Muscle layer of duodenum (tissue), 2 donors: ENCODE measurements around the gene CRYBB2.
"Not testable (repeated sequence)": the region's sequence is repeated elsewhere in the genome, so short reads cannot be mapped to it uniquely, and the experiment has no call there.

Experiments
- H3K27ac ChIP-seq: one replicate; pipeline ENCODE4 v1.7.0; 2013; ENCODE audit warnings: mild to moderate bottlenecking, low read length
- H3K27me3 ChIP-seq: one replicate; pipeline ENCODE4 v1.7.0; 2013; ENCODE audit warnings: low read depth, mild to moderate bottlenecking, control low read depth, low read length
- H3K36me3 ChIP-seq, 2 donors: one replicate each; pipeline ENCODE4 v1.7.0; 2013; ENCODE audit warnings: low read length in 2 of 2, control low read depth in 1 of 2, mild to moderate bottlenecking in 1 of 2; ENCODE audit not compliant: insufficient read depth in 2 of 2, control insufficient read depth in 1 of 2
- H3K4me1 ChIP-seq, 2 donors: one replicate each; pipeline ENCODE4 v1.7.0; 2013; ENCODE audit warnings: low read length in 2 of 2, mild to moderate bottlenecking in 2 of 2, control low read depth in 1 of 2, moderate library complexity in 1 of 2; ENCODE audit not compliant: insufficient read depth in 2 of 2, control insufficient read depth in 1 of 2
- H3K4me3 ChIP-seq, 2 donors: one replicate each; pipeline ENCODE4 v1.7.0; 2013; ENCODE audit warnings: low read length in 2 of 2, low read depth in 1 of 2, mild to moderate bottlenecking in 1 of 2
- H3K9me3 ChIP-seq, 2 donors: one replicate each; pipeline ENCODE4 v1.7.0; 2013; ENCODE audit warnings: low read length in 2 of 2, control low read depth in 1 of 2, mild to moderate bottlenecking in 1 of 2; ENCODE audit not compliant: control insufficient read depth in 1 of 2
- donor health status: healthy.

Gene CRYBB2

DNA sequence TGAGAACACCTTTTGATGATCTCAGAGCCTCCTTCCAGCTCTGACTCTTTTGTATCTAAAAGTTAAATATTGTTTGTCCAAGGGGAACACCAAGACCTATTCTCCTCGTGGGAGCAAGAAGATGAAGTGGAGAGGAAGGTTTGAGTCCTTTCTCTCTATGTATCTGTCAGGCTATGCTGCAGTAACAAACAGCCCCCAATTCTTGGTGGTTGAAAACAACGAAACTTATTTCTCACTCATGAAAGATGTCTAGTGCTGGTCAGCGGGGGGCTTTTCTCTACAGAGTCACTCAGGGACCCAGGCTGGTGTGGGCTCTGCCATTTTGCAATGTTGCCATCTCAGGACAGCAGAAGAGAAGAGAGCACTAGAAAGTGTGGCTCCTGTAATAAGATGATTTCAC lies 6.2 kb upstream of the CRYBB2 start:
- no peaks in the 10 kb centered on the region for H3K27me3 ChIP-seq
- H3K4me3 ChIP-seq: no peak overlapping the region
- no peaks in the 10 kb centered on the region for H3K4me1 ChIP-seq
- H3K27ac ChIP-seq: no peak overlapping the region
- H3K9me3 ChIP-seq: peaks cover 0 to 5% of the 10 kb centered on the region in 2 donors
- H3K36me3 ChIP-seq: no peaks in the 10 kb centered on the region

DNA sequence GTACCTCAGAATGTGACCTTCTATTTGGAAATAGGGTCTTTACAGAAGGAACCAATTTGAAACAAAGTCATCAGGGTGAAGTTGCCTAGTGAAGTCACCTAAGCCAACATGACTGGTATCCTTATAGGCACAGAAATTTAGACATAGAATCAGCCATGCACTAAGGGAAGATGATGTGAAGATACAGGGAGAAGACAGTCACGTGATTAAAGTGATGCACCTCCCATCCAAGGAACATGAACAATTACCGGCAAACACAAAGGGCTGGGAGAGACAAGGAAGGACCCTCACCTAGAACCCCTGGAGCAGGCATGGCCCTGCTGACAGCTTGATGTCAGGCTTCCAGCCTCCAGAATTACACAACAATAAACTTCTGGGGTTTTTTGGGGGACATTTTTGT lies 3.2 kb upstream of the CRYBB2 start:
- Histone ChIP-seq H3K27ac (no peak overlapping the region), H3K4me3 (no peak overlapping the region), H3K27me3 (no peaks in the 10 kb centered on the region), H3K36me3 (no peaks in the 10 kb centered on the region), H3K9me3 (peaks cover 0 to 5% of the 10 kb centered on the region in 2 donors), H3K4me1 (no peaks in the 10 kb centered on the region)

DNA sequence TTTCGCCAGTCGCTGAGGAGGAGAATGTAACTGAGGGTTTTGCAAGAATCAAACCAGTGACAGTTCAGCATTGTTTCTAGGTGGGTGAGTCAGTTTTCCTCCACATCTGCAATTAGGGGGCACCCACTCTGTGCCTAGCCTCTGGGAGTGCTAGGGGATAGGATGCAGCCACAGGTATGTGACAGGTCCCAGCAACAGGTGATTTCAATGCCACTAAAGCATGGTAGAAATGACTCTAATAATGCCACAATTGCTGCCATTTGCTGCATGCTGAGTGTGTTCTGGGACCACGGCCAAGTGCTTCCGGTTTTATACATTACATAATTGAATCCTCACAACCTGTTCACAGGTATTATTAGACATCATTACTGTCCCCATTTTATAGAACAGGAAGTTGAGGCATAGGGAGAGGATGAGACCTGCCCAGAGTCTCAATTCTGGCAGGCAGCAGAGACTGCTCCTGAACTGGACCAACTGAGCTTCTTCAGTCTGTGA lies 556 bp downstream of the CRYBB2 start:
- Histone ChIP-seq H3K36me3 (no peaks in the 10 kb centered on the region), H3K27ac (no peak overlapping the region), H3K9me3 (no peaks in the 10 kb centered on the region), H3K27me3 (no peaks in the 10 kb centered on the region), H3K4me3 (no peak overlapping the region), H3K4me1 (no peaks in the 10 kb centered on the region)

DNA sequence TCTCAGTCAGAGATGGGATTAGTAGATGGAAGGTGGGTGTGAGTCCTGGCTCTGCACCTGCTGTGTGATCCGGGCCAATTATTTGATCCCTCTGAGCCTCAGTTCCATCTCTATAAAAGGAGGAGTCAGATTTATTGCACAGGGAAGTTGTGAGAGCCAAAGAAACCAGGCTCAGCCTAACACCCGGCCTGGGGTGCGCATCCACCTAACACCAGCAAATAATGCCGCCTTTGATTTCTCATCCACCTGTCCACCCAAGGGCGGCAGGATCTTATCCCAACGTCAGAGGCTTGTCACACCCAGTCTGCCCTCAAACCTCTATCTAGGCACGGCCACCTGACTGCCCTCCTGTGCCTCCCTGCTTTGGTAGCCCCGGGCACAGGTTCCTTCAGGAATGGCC lies 2.4 kb downstream of the CRYBB2 start:
- H3K27me3 ChIP-seq: no peaks in the 10 kb centered on the region
- no peaks in the 10 kb centered on the region for H3K9me3 ChIP-seq
- H3K36me3 ChIP-seq: no peaks in the 10 kb centered on the region
- H3K4me3 ChIP-seq: no peak overlapping the region
- no peaks in the 10 kb centered on the region for H3K4me1 ChIP-seq
- no peak overlapping the region for H3K27ac ChIP-seq

DNA sequence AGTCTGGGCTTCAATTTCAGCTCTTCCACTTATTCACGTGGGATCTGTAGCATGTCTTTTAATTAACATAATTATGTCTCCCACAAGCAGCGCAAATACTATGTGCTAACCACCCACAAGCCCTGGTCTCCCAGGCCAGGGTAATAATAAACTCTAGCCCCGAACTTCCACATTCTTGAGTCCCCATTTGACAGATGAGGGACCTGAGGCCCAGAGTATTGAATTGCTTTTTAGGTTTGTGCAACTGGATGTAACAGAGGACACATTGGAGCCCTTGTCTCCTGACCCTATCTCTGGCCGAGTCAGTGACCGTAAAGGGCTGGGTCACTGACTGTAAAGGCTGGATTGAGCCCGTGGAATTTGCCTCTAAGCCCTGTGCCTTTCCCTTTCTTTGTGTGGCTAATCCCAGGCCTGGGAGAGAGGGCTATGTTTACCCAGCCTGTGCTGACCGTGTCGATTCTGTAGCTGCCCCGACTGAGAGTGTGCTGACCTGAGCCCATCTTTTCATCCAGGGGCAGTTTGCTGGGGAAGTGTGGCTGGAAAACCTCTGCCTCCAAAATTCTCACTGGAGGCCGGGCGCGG lies 3.9 kb downstream of the CRYBB2 start:
- Histone ChIP-seq H3K4me3 (no peak overlapping the region), H3K36me3 (no peaks in the 10 kb centered on the region), H3K27ac (no peak overlapping the region), H3K9me3 (no peaks in the 10 kb centered on the region), H3K27me3 (no peaks in the 10 kb centered on the region), H3K4me1 (no peaks in the 10 kb centered on the region)

DNA sequence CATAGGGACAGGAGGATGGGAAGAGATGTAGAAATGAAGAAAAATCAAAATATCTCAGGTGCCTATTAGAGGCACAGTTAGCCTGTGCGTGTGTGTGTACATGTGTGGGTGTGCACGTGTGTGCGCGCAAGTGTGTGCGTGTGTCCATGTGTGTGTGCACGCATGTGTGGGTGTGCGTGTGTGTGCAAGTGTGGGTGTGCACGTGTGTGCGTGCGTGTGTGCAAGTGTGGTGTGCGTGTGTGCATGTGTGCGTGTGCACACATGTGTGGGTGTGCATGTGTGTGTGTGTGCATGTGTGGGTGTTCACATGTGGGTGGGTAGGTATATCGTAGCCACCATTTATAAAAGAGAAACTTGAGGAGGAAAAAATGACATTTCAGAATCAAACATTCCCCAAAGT lies 9.4 kb downstream of the CRYBB2 start:
- Histone ChIP-seq H3K4me3 (no peak overlapping the region), H3K27ac (no peak overlapping the region), H3K27me3 (no peaks in the 10 kb centered on the region), H3K4me1 (no peaks in the 10 kb centered on the region), H3K36me3 (no peaks in the 10 kb centered on the region), H3K9me3 (no peaks in the 10 kb centered on the region)

DNA sequence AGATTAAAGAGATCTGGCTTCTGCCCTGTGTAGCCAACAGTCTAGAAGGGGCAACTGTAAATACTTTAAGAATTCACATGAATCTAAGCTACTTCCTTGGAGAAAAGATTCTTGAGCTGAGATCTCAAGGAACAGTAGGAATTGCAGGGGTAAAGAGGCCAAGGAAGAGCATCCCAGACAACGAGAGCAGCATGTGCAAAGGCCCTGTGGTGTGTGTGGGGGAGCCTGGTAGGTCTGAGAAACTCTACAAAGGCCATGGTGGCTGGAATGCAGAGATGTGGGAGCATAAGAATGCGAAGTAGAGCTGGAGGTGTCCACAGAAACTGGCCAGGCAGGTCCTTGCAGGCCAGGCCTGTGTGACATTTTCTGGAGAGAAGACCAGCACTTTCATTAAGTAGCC lies 11.3 kb downstream of the CRYBB2 start:
- H3K9me3 ChIP-seq, H3K27me3 ChIP-seq, H3K4me1 ChIP-seq, H3K36me3 ChIP-seq, H3K4me3 ChIP-seq, H3K27ac ChIP-seq: not testable (repeated sequence)

DNA sequence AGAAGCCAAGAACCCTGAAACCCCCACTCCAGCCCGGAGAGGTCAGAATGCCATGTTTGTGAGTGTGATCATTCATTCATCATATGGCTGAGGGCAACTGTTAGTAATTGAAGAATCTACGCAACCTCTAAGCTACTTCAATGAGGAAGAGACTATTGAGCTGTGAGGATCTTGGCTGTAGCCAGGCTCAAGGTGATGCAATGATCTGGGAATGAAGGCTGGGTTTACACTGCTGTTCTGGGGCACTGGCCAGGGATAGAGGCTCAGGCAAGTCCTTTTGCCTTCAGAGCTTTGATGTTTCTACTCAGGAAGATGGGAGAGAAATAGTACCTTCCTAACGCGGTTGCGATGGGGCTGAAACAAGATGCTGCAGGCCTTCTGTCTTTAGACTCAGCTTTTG lies 12.9 kb downstream of the CRYBB2 start:
- no peaks in the 10 kb centered on the region for H3K36me3 ChIP-seq
- H3K9me3 ChIP-seq: no peaks in the 10 kb centered on the region
- H3K27me3 ChIP-seq: peaks cover 4% of the 10 kb centered on the region
- H3K4me1 ChIP-seq: no peaks in the 10 kb centered on the region
- H3K4me3 ChIP-seq: no peak overlapping the region
- H3K27ac ChIP-seq: no peak overlapping the region

DNA sequence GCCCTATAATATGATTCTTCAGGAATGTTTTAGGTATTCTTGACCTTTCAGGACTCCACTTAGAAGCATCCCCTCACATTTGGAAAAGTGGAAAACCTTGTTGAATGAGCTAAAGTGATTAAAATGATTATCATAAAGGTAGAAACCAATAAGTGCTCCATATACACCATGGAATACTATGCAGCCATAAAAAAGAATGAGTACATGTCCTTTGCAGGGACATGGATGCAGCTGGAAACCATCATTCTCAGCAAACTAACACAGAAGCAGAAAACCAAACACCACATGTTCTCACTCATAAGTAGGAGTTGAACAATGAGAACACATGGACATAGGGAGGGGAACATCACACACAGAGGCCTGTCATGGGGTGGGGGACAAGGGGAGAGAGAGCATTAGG lies 14.3 kb downstream of the CRYBB2 start:
- H3K9me3 ChIP-seq, H3K4me1 ChIP-seq, H3K27ac ChIP-seq, H3K4me3 ChIP-seq, H3K27me3 ChIP-seq, H3K36me3 ChIP-seq: not testable (repeated sequence)

DNA sequence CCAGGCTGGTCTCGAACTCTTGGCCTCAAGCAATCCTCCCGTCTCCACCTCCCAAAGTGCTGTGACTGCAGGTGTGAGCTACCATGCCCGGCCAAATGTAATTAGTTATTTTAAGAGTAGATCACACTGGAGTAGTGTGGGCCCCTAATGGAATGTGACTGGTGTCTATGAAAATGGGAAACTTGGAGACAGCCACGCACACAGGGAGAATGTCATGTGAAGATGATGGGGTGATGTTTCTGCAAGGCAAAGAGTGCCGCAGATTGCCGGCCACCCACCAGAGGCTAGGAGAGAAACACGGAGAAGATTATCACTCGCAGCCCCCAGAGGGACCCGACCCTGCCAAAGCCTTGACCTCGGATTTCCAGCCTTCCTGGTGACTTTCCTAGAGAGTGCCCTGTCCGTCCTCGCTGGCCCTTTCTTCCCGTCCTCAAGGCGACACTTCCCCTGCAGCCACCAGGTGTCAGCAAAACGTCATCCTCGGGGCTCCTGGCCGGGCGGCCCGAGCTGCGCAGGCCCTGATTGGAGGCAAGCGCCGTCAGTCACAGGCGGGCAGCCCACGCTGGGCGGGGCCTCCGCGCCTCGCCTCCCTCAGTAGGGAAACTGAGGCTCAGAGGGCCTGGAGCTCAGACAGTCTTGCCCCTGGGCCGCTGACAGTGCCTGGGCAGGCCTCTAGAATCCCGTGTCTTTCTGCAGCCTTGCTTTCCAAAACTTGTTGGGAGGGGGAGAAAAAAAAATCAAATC lies 16.3 kb downstream of the CRYBB2 start:
- H3K4me3 ChIP-seq: no peak overlapping the region
- H3K27me3 ChIP-seq: peaks cover 4% of the 10 kb centered on the region
- no peaks in the 10 kb centered on the region for H3K36me3 ChIP-seq
- H3K4me1 ChIP-seq: no peaks in the 10 kb centered on the region
- no peaks in the 10 kb centered on the region for H3K9me3 ChIP-seq
- no peak overlapping the region for H3K27ac ChIP-seq

DNA sequence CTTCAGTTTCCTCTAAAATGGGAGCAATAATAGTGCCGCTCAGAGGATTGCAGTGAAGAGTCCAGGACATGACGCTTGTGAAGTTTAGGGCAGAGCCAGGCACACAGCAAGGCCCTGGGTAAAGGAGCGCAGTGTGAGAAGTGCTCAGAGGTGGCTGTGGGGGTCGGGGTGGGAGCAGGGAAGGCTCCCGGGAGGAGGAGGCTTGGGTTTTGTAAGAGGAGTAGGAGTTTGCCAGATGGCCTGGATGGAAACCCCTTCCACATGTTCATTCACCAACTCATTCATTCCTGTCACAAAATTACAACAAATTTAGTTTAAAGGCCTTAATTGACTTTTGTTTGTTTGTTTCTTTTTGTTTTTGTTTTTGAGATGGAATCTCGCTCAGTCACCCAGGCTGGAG lies 17.0 kb downstream of the CRYBB2 start:
- H3K9me3 ChIP-seq: no peaks in the 10 kb centered on the region
- H3K4me1 ChIP-seq: no peaks in the 10 kb centered on the region
- H3K4me3 ChIP-seq: no peak overlapping the region
- H3K36me3 ChIP-seq: no peaks in the 10 kb centered on the region
- H3K27me3 ChIP-seq: peaks cover 4% of the 10 kb centered on the region
- H3K27ac ChIP-seq: no peak overlapping the region

DNA sequence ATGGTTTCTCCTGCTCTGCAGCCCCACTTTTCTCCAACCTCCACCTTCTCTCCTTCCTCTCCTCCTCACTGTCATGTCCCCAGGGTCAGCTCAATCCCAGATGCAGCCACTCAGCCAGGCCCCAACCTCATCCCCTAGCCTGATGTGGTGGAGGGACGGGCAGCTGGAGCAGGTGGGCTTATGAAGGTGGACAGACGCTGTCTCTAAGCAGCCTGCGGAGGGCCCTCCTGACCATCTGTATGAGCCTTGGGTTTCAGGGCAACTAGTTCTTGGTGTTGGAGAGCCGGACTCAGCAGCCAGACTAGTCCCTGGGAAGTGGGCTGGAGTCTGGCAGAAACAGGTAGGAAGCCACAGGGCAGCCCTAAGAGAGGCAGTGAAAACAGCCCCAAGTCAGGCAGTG lies 18.1 kb downstream of the CRYBB2 start:
- Histone ChIP-seq H3K27me3 (peaks cover 4% of the 10 kb centered on the region), H3K27ac (no peak overlapping the region), H3K9me3 (no peaks in the 10 kb centered on the region), H3K4me1 (no peaks in the 10 kb centered on the region), H3K36me3 (no peaks in the 10 kb centered on the region), H3K4me3 (no peak overlapping the region)
